ENCODE measurements around the gene CHRND.

Gene CHRND

GRCh38 chr2:232504438-232504837 lies 21.5 kb upstream of the CHRND start:
- DNase-seq = no peak

GRCh38 chr2:232505856-232506255 lies 20.1 kb upstream of the CHRND start:
- no peak for DNase-seq

GRCh38 chr2:232506709-232507108 lies 19.3 kb upstream of the CHRND start:
- no peak for DNase-seq

- DNase-seq = no peak
These were observed 17.7 kb upstream of the CHRND start for GRCh38 chr2:232508251-232508650.

- DNase-seq = no peak
These were observed 14.5 kb upstream of the CHRND start for GRCh38 chr2:232511336-232511890.

GRCh38 chr2:232512602-232513001 lies 13.4 kb upstream of the CHRND start:
- no peak for DNase-seq

GRCh38 chr2:232513353-232513752 lies 12.6 kb upstream of the CHRND start:
- no peak for DNase-seq

GRCh38 chr2:232515639-232516038 lies 10.3 kb upstream of the CHRND start:
- no peak for DNase-seq

- no peak for DNase-seq
These were observed 9.4 kb upstream of the CHRND start for GRCh38 chr2:232516551-232516950.

- DNase-seq = no peak
These were observed 7.1 kb upstream of the CHRND start for GRCh38 chr2:232518844-232519243.

GRCh38 chr2:232519581-232520438 lies 6.2 kb upstream of the CHRND start, which contains the start of gene PRSS56:
TSS of gene PRSS56 (plus strand) at chr2:232520388. CDS start at chr2:232520599, 211 bp downstream.
- no peak for DNase-seq

GRCh38 chr2:232520489-232520888 lies 5.5 kb upstream of the CHRND start:
- no peak for DNase-seq

GRCh38 chr2:232521098-232521497 lies 4.9 kb upstream of the CHRND start:
- no peak for DNase-seq

GRCh38 chr2:232521959-232522622 lies 3.9 kb upstream of the CHRND start:
- no peak for DNase-seq

GRCh38 chr2:232522623-232523401 lies 3.1 kb upstream of the CHRND start:
- no peak for DNase-seq

- DNase-seq = no peak
These were observed 2.6 kb upstream of the CHRND start for GRCh38 chr2:232523402-232523681.

GRCh38 chr2:232523682-232524597 lies 2.0 kb upstream of the CHRND start:
- DNase-seq = peak; percentile 17

- no peak for DNase-seq
These were observed 1.2 kb upstream of the CHRND start for GRCh38 chr2:232524771-232525170.

- no peak for DNase-seq
These were observed 761 bp upstream of the CHRND start for GRCh38 chr2:232525199-232525598.

- DNase-seq = no peak
These were observed 497 bp downstream of the CHRND start for GRCh38 chr2:232526372-232526941.

- DNase-seq = no peak
These were observed 2.0 kb downstream of the CHRND start for GRCh38 chr2:232527905-232528470.

Data from fibroblast of skin of abdomen (primary cell).